Caco-2 (cell line): ENCODE measurements around the gene PARVA. TPM values are rescaled to one million over a fixed set of nuclear protein-coding genes. Genes with fewer than 3 reads are reported as not detected.

Experiments
- BruUV-seq: library from RNA; stranded (reverse); fragments of 400-500 nt; replicated peaks from 2 replicates; lab custom pipeline; 2021; lab: Mats Ljungman, UMichigan
- CTCF ChIA-PET: fragments of 300-600 bp; sonication (Branson Sonifier 250); formaldehyde crosslinking; loops from one replicate; lab custom pipeline; 2022; ENCODE audit warnings: antibody characterized with exemption; lab: Charles Lee
- POLR2A ChIA-PET: fragments of 300-600 bp; sonication (Branson Sonifier 250); formaldehyde crosslinking; loops from one replicate; lab custom pipeline; 2022; ENCODE audit warnings: antibody characterized with exemption; lab: Charles Lee
- DNase-seq, 2 experiments: peaks; one replicate each; pipeline versions ENCODE4 v3.0.0 to v3.0.0-alpha.2; 2020 to 2022
- H3K27me3 ChIP-seq: replicated peaks from 2 replicates; pipeline ENCODE4 v1.6.0; 2011; ENCODE audit warnings: low read length; ENCODE audit not compliant: control insufficient read depth, insufficient read depth
- H3K36me3 ChIP-seq: 2 replicates; pipeline ENCODE4 v1.5.1; 2011; ENCODE audit warnings: low read length; ENCODE audit not compliant: control insufficient read depth, insufficient read depth
- H3K4me1 ChIP-seq: fragments of 250-450 bp; sonication (Bioruptor Pico); 2 replicates; pipeline ENCODE4 v1.5.1; 2020; ENCODE audit warnings: mild to moderate bottlenecking
- H3K4me3 ChIP-seq: 2 replicates; pipeline ENCODE4 v1.5.1; 2011; ENCODE audit warnings: low read depth, mild to moderate bottlenecking, control low read depth, low read length
- H3K9me3 ChIP-seq: fragments of 250-450 bp; sonication (Bioruptor Pico); 2 replicates; pipeline ENCODE4 v1.5.1; 2020; ENCODE audit warnings: mild to moderate bottlenecking, moderate library complexity
- H3K27ac Mint-ChIP-seq: one replicate; pipeline ENCODE4 v1.8.0; 2022; ENCODE audit warnings: mixed read lengths; ENCODE audit not compliant: unreplicated experiment
- H3K27me3 Mint-ChIP-seq: one replicate; pipeline ENCODE4 v1.8.0; 2022; ENCODE audit warnings: mixed read lengths; ENCODE audit not compliant: insufficient read depth, unreplicated experiment
- H3K36me3 Mint-ChIP-seq: one replicate; pipeline ENCODE4 v1.8.0; 2022; ENCODE audit warnings: mild to moderate bottlenecking, mixed read lengths; ENCODE audit not compliant: insufficient read depth, unreplicated experiment
- H3K4me1 Mint-ChIP-seq: one replicate; pipeline ENCODE4 v1.8.0; 2022; ENCODE audit warnings: low read depth, mixed read lengths; ENCODE audit not compliant: unreplicated experiment
- H3K4me3 Mint-ChIP-seq: one replicate; pipeline ENCODE4 v1.8.0; 2022; ENCODE audit warnings: mild to moderate bottlenecking, moderate library complexity, mixed read lengths; ENCODE audit not compliant: unreplicated experiment
- H3K9me3 Mint-ChIP-seq: one replicate; pipeline ENCODE4 v1.8.0; 2022; ENCODE audit warnings: mixed read lengths; ENCODE audit not compliant: unreplicated experiment
- intact Hi-C: fragments of 100-400 bp; cut with micrococcal nuclease; formaldehyde crosslinking; loops from one replicate; pipeline ENCODE4 v1.10.0; 2022; ENCODE audit not compliant: unreplicated experiment
- total RNA-seq: library from RNA; stranded (reverse); gene quantifications from 2 replicates; pipeline ENCODE4 v1.2.3, GENCODE V29; 2022
- TF ChIP-seq, protein P1 (sequence below), 2 experiments: fragments of 200-600 bp in 1 of 2; IDR thresholded peaks; 1 replicate in 1 of 2; 2 replicates in 1 of 2; pipeline versions ENCODE4 v1.5.1 to v1.8.0; 2011 to 2022; ENCODE audit warnings: antibody characterized with exemption in 1 of 2, control low read depth in 1 of 2, inconsistent platforms in 1 of 2, low read depth in 1 of 2, low read length in 1 of 2, mild to moderate bottlenecking in 1 of 2, moderate library complexity in 1 of 2; ENCODE audit not compliant: insufficient read depth in 1 of 2, severe bottlenecking in 1 of 2, unreplicated experiment in 1 of 2

PARVA gene
- total RNA-seq, 1 experiment from 2014 or later, result 45.3 TPM

DNA sequence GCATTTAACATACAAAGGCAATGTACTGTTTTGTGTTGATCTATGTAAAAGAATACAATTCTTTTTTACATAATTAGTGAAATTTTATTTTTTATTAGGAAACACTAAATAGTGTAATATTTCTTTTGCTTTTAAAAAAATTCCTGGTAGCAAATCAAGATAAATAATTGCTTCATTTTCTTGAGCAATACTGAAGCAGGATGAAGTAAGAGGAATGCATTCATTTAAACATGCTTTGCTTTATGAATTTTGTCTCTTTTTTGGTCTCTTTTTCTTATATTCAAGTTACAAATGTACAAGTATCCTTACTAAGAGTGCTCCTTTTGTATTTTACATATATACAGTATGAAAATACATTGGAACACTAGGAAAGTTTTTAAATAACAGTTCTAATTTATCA lies 152.4 kb downstream of the PARVA start:
- Mint-ChIP-seq H3K36me3 (no peaks in the 10 kb centered on the region), H3K9me3 (no peaks in the 10 kb centered on the region), H3K27me3 (no peaks in the 10 kb centered on the region), H3K4me1 (no peaks in the 10 kb centered on the region), H3K4me3 (no peak overlapping the region), H3K27ac (no peak overlapping the region)
- TF ChIP-seq, protein P1, sequence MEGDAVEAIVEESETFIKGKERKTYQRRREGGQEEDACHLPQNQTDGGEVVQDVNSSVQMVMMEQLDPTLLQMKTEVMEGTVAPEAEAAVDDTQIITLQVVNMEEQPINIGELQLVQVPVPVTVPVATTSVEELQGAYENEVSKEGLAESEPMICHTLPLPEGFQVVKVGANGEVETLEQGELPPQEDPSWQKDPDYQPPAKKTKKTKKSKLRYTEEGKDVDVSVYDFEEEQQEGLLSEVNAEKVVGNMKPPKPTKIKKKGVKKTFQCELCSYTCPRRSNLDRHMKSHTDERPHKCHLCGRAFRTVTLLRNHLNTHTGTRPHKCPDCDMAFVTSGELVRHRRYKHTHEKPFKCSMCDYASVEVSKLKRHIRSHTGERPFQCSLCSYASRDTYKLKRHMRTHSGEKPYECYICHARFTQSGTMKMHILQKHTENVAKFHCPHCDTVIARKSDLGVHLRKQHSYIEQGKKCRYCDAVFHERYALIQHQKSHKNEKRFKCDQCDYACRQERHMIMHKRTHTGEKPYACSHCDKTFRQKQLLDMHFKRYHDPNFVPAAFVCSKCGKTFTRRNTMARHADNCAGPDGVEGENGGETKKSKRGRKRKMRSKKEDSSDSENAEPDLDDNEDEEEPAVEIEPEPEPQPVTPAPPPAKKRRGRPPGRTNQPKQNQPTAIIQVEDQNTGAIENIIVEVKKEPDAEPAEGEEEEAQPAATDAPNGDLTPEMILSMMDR (IDR thresholded peaks at IDR 0.05; ENCODE audit: insufficient read depth in 1 of 2, low read depth in 1 of 2, low read length in 1 of 2, severe bottlenecking in 1 of 2, unreplicated experiment in 1 of 2), result no peak
- BruUV-seq, result no TSS peak
- DNase-seq, result no peak
- H3K27me3 ChIP-seq, result no peaks in the 10 kb centered on the region
- ChIA-PET POLR2A (no interaction called here), CTCF (no interaction called here)
- no peaks in the 10 kb centered on the region; the same call in 1 of the 2 replicates for H3K36me3 ChIP-seq
- no peaks in the 10 kb centered on the region for H3K9me3 ChIP-seq
- intact Hi-C loops, result no loop called here
- no peaks in the 10 kb centered on the region; the same call in 1 of the 2 replicates for H3K4me1 ChIP-seq
- H3K4me3 ChIP-seq, result no peak overlapping the region

DNA sequence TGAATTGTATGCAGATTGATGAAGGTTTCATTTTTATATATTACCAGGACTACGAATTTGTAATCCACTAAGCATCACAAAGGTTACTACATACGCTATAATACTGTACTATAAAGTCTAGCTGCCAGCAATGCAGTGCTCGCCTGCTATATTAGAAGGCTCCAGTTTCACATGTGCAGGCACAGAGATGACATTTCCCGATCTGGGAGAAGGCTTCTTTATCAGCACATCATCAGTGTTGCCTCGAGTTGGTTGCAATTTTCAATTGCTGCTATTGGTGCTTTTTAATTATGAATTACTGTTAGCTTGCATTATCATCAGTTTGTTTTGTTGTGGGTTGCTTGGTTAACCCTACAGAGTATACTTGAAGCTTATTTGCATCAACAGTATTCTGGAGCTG lies 153.6 kb downstream of the PARVA start:
- Mint-ChIP-seq H3K4me3 (no peak overlapping the region), H3K27ac (no peak overlapping the region), H3K36me3 (no peaks in the 10 kb centered on the region), H3K27me3 (no peaks in the 10 kb centered on the region), H3K9me3 (no peaks in the 10 kb centered on the region), H3K4me1 (no peaks in the 10 kb centered on the region)
- CTCF ChIA-PET, result no interaction called here
- Histone ChIP-seq H3K4me1 (no peaks in the 10 kb centered on the region; the same call in 1 of the 2 replicates), H3K4me3 (no peak overlapping the region), H3K36me3 (no peaks in the 10 kb centered on the region), H3K27me3 (no peaks in the 10 kb centered on the region), H3K9me3 (no peaks in the 10 kb centered on the region)
- DNase-seq, result no peak
- POLR2A ChIA-PET, result no interaction called here
- TF ChIP-seq, protein P1 (IDR thresholded peaks at IDR 0.05; ENCODE audit: insufficient read depth in 1 of 2, low read depth in 1 of 2, low read length in 1 of 2, severe bottlenecking in 1 of 2, unreplicated experiment in 1 of 2), result no peak
- intact Hi-C loops, result no loop called here
- no TSS peak for BruUV-seq

DNA sequence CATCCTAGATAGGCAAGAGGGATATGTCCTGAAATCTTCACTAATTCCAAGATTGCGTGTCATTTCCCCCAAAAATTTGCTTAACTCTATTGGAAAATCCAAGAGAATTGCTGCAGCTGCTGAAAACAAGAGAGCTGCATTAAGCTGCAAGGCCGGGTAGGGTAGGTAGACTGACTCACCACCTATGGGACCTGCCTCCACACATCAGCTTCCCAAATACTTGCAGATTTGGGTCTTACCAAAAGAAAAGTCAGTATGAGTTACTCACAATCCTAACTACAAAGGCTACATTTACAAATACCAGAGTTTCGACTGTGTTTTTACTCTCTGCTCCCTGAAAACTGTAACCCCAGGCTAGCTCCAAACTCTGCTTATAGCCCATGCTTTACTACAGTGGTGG lies 154.3 kb downstream of the PARVA start:
- no peaks in the 10 kb centered on the region for H3K36me3 Mint-ChIP-seq
- no peak overlapping the region for H3K27ac Mint-ChIP-seq
- H3K4me3 ChIP-seq, result no peak overlapping the region
- no peaks in the 10 kb centered on the region for H3K27me3 Mint-ChIP-seq
- H3K4me1 Mint-ChIP-seq, result no peaks in the 10 kb centered on the region
- no peaks in the 10 kb centered on the region for H3K9me3 ChIP-seq
- H3K36me3 ChIP-seq, result no peaks in the 10 kb centered on the region
- no peak for DNase-seq
- intact Hi-C loops, result no loop called here
- ChIA-PET POLR2A (no interaction called here), CTCF (no interaction called here)
- no peak overlapping the region for H3K4me3 Mint-ChIP-seq
- no peaks in the 10 kb centered on the region for H3K27me3 ChIP-seq
- H3K4me1 ChIP-seq, result no peaks in the 10 kb centered on the region; the same call in 1 of the 2 replicates
- no peaks in the 10 kb centered on the region for H3K9me3 Mint-ChIP-seq
- BruUV-seq, result no TSS peak
- TF ChIP-seq, protein P1 (IDR thresholded peaks at IDR 0.05; ENCODE audit: insufficient read depth in 1 of 2, low read depth in 1 of 2, low read length in 1 of 2, severe bottlenecking in 1 of 2, unreplicated experiment in 1 of 2), result no peak
